CD8-positive, alpha-beta memory T cell (primary cell): ENCODE results near the gene AGL. TPM values are rescaled to one million over a fixed set of nuclear protein-coding genes. Genes with fewer than 3 reads are reported as not detected.

Source experiments
- CTCF ChIA-PET: fragments of 350-600 bp; sonication (Branson Sonifier 250); formaldehyde crosslinking; loops from one replicate; lab custom pipeline; 2021; ENCODE audit warnings: antibody characterized with exemption; lab: Charles Lee
- POLR2A ChIA-PET: fragments of 350-600 bp; sonication (Branson Sonifier 250); formaldehyde crosslinking; loops from one replicate; lab custom pipeline; 2021; ENCODE audit warnings: antibody characterized with exemption; lab: Charles Lee
- DNase-seq, 5 donors: peaks; one replicate each; pipeline versions ENCODE4 v3.0.0 to v3.0.0-alpha.2; 2020 to 2022; ENCODE audit warnings: mixed read lengths in 1 of 5
- H3K27ac ChIP-seq: one replicate; pipeline ENCODE4 v1.7.0; 2013; ENCODE audit warnings: low read depth, mild to moderate bottlenecking, low read length, moderate library complexity
- H3K27me3 ChIP-seq: 2 replicates; pipeline ENCODE4 v1.7.0; 2013; ENCODE audit warnings: low read length, mild to moderate bottlenecking; ENCODE audit not compliant: insufficient read depth, poor library complexity, severe bottlenecking
- H3K36me3 ChIP-seq: 2 replicates; pipeline ENCODE4 v1.7.0; 2013; ENCODE audit warnings: mild to moderate bottlenecking, low read length, moderate library complexity; ENCODE audit not compliant: insufficient read depth
- H3K4me1 ChIP-seq: 2 replicates; pipeline ENCODE4 v1.7.0; 2013; ENCODE audit warnings: mild to moderate bottlenecking, low read length, moderate library complexity; ENCODE audit not compliant: insufficient read depth
- H3K4me3 ChIP-seq: 2 replicates; pipeline ENCODE4 v1.7.0; 2013; ENCODE audit warnings: mild to moderate bottlenecking, low read length
- H3K9me3 ChIP-seq: 2 replicates; pipeline ENCODE4 v1.7.0; 2013; ENCODE audit warnings: mild to moderate bottlenecking, low read length
- H3K27ac Mint-ChIP-seq, 8 donors: one replicate each; pipeline ENCODE4 v1.8.0; 2020 to 2021; ENCODE audit warnings: mixed read lengths in 8 of 8, mild to moderate bottlenecking in 6 of 8, inconsistent platforms in 3 of 8, moderate library complexity in 3 of 8
- H3K27me3 Mint-ChIP-seq, 2 donors: one replicate each; pipeline ENCODE4 v1.8.0; 2020 to 2021; ENCODE audit warnings: mixed read lengths in 2 of 2, mild to moderate bottlenecking in 1 of 2, moderate library complexity in 1 of 2
- H3K36me3 Mint-ChIP-seq, 3 donors: one replicate each; pipeline ENCODE4 v1.8.0; 2020 to 2021; ENCODE audit warnings: mixed read lengths in 3 of 3, inconsistent platforms in 1 of 3, mild to moderate bottlenecking in 1 of 3
- H3K4me1 Mint-ChIP-seq, 3 donors: one replicate each; pipeline ENCODE4 v1.8.0; 2020 to 2021; ENCODE audit warnings: mixed read lengths in 3 of 3, inconsistent platforms in 1 of 3, mild to moderate bottlenecking in 1 of 3
- H3K4me3 Mint-ChIP-seq, 7 donors: one replicate each; pipeline ENCODE4 v1.8.0; 2020 to 2021; ENCODE audit warnings: mixed read lengths in 7 of 7, mild to moderate bottlenecking in 6 of 7, moderate library complexity in 4 of 7, inconsistent platforms in 2 of 7
- H3K9me3 Mint-ChIP-seq, 5 donors: one replicate each; pipeline ENCODE4 v1.8.0; 2020 to 2022; ENCODE audit warnings: mixed read lengths in 5 of 5, mild to moderate bottlenecking in 3 of 5, moderate library complexity in 2 of 5, inconsistent platforms in 1 of 5
- polyA plus RNA-seq: library from polyadenylated mRNA; unstranded; fragments of 300-500 nt; fragmentation: Illumina TruSeq; gene quantifications from one replicate; pipeline ENCODE4 v1.2.3, GENCODE V29; 2021
- total RNA-seq, 2 experiments: library from RNA; stranded (reverse); gene quantifications; one replicate each; pipeline ENCODE4 v1.2.3, GENCODE V29; 2021

AGL gene
- total and polyA plus RNA-seq, 3 experiments from 2014 or later, result 8.0 to 16.4 (median 16.4) TPM

DNA sequence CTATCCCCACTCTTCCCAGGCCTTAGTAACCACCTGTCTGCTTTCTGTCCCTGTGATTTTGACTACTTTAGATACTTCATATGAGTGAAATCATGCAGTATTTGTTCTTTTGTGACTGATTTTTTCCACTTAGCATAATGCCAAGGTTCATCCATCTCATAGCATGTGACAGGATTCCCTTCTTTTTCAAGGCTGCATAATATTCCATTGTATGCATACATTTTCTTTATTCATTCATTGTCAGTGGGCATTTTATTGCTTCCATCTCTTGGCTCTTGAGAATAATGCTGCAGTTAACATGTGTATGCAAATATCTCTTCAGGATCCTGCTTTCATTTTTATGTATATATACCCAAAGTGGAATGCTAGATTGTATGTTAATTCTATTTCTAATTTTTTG lies 56.4 kb downstream of the AGL start:
- no peaks in the 10 kb centered on the region for H3K4me1 ChIP-seq
- CTCF ChIA-PET, result no interaction called here
- no peaks in the 10 kb centered on the region for H3K36me3 ChIP-seq
- H3K27ac ChIP-seq, result no peak overlapping the region
- H3K27me3 ChIP-seq, result no peaks in the 10 kb centered on the region
- POLR2A ChIA-PET, result no interaction called here
- Mint-ChIP-seq H3K9me3 (peaks cover 0 to 15% (median 9%) of the 10 kb centered on the region in 5 donors), H3K27me3 (no peaks in the 10 kb centered on the region), H3K36me3 (peaks cover 33 to 74% (median 50%) of the 10 kb centered on the region in 3 donors), H3K27ac (no peak overlapping the region), H3K4me3 (no peak overlapping the region), H3K4me1 (no peaks in the 10 kb centered on the region)
- DNase-seq, result no peak
- no peaks in the 10 kb centered on the region for H3K9me3 ChIP-seq
- no peak overlapping the region for H3K4me3 ChIP-seq

DNA sequence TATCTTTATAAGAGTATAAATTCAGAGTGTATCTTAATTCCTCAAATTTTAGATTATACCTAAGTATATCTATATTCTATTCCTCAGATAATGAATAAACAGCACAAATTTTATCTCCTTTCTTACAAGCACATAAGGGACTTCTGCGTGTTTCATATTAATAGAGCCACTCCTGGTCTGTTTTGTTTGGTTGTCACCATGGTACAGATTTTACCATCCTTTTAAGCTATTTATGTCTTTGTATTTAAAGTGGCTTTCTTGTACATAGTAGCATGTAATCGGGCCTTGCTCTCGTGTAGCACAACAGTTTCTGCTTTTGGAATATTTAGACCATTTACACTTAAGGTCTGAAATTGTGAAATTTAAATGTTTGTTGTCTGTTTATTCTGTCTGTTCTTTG lies 67.1 kb downstream of the AGL start:
- no peaks in the 10 kb centered on the region for H3K4me1 Mint-ChIP-seq
- Histone ChIP-seq H3K9me3 (no peaks in the 10 kb centered on the region), H3K4me1 (no peaks in the 10 kb centered on the region), H3K27ac (no peak overlapping the region), H3K4me3 (no peak overlapping the region), H3K27me3 (no peaks in the 10 kb centered on the region), H3K36me3 (peaks cover 6% of the 10 kb centered on the region)
- no peaks in the 10 kb centered on the region for H3K27me3 Mint-ChIP-seq
- CTCF ChIA-PET, result no interaction called here
- H3K9me3 Mint-ChIP-seq, result no peaks in the 10 kb centered on the region
- POLR2A ChIA-PET, result no interaction called here
- no peak overlapping the region for H3K4me3 Mint-ChIP-seq
- H3K27ac Mint-ChIP-seq, result no peak overlapping the region
- peaks cover 0 to 67% (median 23%) of the 10 kb centered on the region in 3 donors for H3K36me3 Mint-ChIP-seq
- no peak for DNase-seq

DNA sequence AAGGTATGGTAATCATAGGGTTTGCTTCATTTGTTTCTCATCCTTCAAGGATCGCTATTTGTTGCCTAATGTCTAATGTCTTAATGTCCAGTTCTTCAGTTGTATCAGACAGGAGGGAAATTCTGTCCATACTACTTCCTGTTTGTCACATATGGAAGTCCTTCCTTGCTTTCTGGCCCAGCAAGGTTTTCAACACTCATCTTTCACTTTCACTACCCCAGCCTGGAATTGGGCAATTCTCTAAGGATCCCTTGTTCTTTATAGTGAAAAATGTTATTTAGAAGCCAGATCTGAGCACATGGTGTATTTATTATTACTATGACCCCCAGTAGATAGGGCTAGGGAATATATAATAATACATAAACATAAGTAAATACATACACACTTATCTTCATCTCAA lies 69.1 kb downstream of the AGL start:
- Histone ChIP-seq H3K9me3 (no peaks in the 10 kb centered on the region), H3K4me3 (no peak overlapping the region), H3K27me3 (no peaks in the 10 kb centered on the region), H3K36me3 (peaks cover under 1% of the 10 kb centered on the region), H3K4me1 (no peaks in the 10 kb centered on the region), H3K27ac (no peak overlapping the region)
- Mint-ChIP-seq H3K27ac (peak overlapping the region in 3 of 8 donors; percentile 4 to 41 (median 14)), H3K36me3 (peaks cover 0 to 60% (median 27%) of the 10 kb centered on the region in 3 donors), H3K27me3 (no peaks in the 10 kb centered on the region), H3K4me3 (no peak overlapping the region), H3K4me1 (no peaks in the 10 kb centered on the region), H3K9me3 (no peaks in the 10 kb centered on the region)
- DNase-seq, result no peak
- ChIA-PET POLR2A (interaction anchor here (0.5 kb wide), 1 partner anchor 104 kb away, joined by 3 read pairs; no protein-coding TSS in a partner anchor), CTCF (no interaction called here)

DNA sequence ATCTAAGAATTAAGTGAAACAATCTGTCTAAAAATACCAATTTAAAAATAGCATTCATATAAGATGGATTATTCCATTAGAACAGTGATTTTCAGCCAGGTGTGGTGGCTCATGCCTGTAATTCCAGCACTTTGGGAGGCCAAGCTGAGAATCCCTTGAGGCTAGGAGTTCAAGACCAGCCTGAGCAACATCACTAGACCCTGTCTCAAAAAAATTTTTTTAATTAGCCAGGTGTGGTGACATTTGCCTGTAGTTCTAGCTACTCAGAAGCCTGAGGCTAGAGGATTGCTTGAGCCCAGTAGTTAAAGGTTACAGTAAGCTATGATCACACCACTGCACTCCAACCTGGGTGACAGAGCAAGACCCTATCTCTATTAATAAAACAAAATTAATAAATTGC lies 84.6 kb downstream of the AGL start:
- no peak overlapping the region for H3K4me3 Mint-ChIP-seq
- CTCF ChIA-PET, result no interaction called here
- H3K27ac Mint-ChIP-seq, result no peak overlapping the region

DNA sequence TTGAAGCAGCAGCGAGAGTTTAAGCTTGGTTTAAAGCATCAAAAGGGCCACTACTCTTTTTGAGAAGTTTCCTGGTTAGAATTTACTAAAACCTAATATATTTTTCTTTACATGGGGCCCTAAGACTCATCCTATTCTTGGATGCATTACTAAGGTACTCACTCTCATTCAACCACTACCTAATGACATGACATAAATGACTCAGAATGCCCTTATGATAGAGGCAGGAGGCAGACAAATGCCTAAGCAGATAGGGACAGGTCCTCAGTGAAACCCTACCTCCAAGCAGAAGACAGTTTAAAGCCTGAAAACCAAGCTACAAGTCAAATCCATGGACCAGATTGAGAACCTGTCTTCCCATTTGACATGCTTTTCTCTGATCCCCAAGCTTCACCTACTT lies 85.4 kb downstream of the AGL start:
- Mint-ChIP-seq H3K4me1 (no peaks in the 10 kb centered on the region), H3K4me3 (no peak overlapping the region), H3K9me3 (no peaks in the 10 kb centered on the region), H3K27me3 (peaks cover 2 to 20% of the 10 kb centered on the region in 2 donors), H3K27ac (no peak overlapping the region), H3K36me3 (no peaks in the 10 kb centered on the region)
- H3K27me3 ChIP-seq, result no peaks in the 10 kb centered on the region
- H3K4me3 ChIP-seq, result no peak overlapping the region
- DNase-seq, result no peak
- ChIA-PET POLR2A (no interaction called here), CTCF (no interaction called here)
- no peak overlapping the region for H3K27ac ChIP-seq
- H3K9me3 ChIP-seq, result no peaks in the 10 kb centered on the region
- H3K36me3 ChIP-seq, result no peaks in the 10 kb centered on the region
- no peaks in the 10 kb centered on the region for H3K4me1 ChIP-seq

More for the DNA sequence above, 84.6 kb downstream of the AGL start:
- no peak overlapping the region for H3K27ac ChIP-seq
- H3K4me1 Mint-ChIP-seq, result no peaks in the 10 kb centered on the region
- POLR2A ChIA-PET, result no interaction called here
- no peak for DNase-seq
- no peaks in the 10 kb centered on the region for H3K36me3 ChIP-seq
- no peaks in the 10 kb centered on the region for H3K4me1 ChIP-seq
- H3K36me3 Mint-ChIP-seq, result no peaks in the 10 kb centered on the region
- H3K4me3 ChIP-seq, result no peak overlapping the region
- peaks cover 2 to 22% of the 10 kb centered on the region in 2 donors for H3K27me3 Mint-ChIP-seq
- H3K9me3 ChIP-seq, result no peaks in the 10 kb centered on the region
- H3K27me3 ChIP-seq, result no peaks in the 10 kb centered on the region
- no peaks in the 10 kb centered on the region for H3K9me3 Mint-ChIP-seq

DNA sequence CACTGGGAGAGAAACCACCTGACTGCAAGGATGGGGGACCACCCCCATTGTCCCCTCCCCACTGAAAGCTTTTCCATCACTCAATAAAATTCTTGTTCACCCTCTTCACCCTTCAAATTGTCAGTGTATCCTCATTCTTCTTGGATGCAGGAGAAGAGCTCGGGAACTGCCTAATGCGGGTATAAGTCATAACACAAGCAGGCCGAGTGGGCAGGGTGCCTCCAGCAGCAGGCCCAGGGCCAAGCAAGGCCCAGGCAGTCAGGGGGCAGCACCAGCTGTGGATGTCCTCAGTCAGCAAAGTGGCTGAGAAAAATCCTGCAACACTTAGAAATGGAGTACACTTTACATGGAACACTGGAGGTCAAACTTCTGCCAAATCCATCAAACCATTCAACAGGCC lies 85.9 kb downstream of the AGL start:
- Mint-ChIP-seq H3K27ac (no peak overlapping the region), H3K27me3 (peaks cover 0 to 20% of the 10 kb centered on the region in 2 donors), H3K36me3 (no peaks in the 10 kb centered on the region), H3K4me1 (no peaks in the 10 kb centered on the region), H3K9me3 (no peaks in the 10 kb centered on the region), H3K4me3 (no peak overlapping the region)
- no peaks in the 10 kb centered on the region for H3K4me1 ChIP-seq
- H3K27me3 ChIP-seq, result no peaks in the 10 kb centered on the region
- ChIA-PET POLR2A (interaction anchor here (0.7 kb wide), 1 partner anchor 300 kb away, joined by 7 read pairs; no protein-coding TSS in a partner anchor), CTCF (no interaction called here)
- H3K27ac ChIP-seq, result no peak overlapping the region
- DNase-seq, result no peak
- H3K4me3 ChIP-seq, result no peak overlapping the region
- H3K36me3 ChIP-seq, result no peaks in the 10 kb centered on the region
- H3K9me3 ChIP-seq, result no peaks in the 10 kb centered on the region

DNA sequence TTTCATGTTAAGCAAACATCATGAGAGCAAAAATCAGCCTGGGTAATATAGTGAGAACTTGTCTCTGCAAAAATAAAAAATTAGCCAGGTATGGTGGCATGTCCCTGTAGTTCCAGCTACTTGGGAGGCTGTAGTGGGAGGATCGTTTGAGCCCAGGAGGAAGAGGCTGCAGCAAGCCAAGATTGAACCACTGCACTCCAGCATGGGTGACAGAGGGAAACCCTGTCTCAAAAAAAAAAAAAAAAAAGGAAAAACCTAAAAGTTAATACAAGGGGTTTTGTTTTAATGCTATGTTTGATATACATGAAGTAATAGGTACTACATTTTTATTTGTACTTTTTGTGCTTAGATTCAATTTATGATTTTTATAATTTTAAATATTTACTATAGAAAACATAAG lies 92.6 kb downstream of the AGL start:
- ChIA-PET POLR2A (no interaction called here), CTCF (no interaction called here)
- no peak for DNase-seq
- H3K4me3 Mint-ChIP-seq, result no peak overlapping the region
- no peaks in the 10 kb centered on the region for H3K27me3 ChIP-seq
- H3K36me3 Mint-ChIP-seq, result no peaks in the 10 kb centered on the region
- no peaks in the 10 kb centered on the region for H3K36me3 ChIP-seq
- H3K4me1 Mint-ChIP-seq, result no peaks in the 10 kb centered on the region
- no peaks in the 10 kb centered on the region for H3K4me1 ChIP-seq
- no peak overlapping the region for H3K4me3 ChIP-seq
- H3K9me3 ChIP-seq, result no peaks in the 10 kb centered on the region
- no peak overlapping the region for H3K27ac Mint-ChIP-seq
- no peaks in the 10 kb centered on the region for H3K9me3 Mint-ChIP-seq
- no peak overlapping the region for H3K27ac ChIP-seq
- peaks cover 0 to 7% of the 10 kb centered on the region in 2 donors for H3K27me3 Mint-ChIP-seq

DNA sequence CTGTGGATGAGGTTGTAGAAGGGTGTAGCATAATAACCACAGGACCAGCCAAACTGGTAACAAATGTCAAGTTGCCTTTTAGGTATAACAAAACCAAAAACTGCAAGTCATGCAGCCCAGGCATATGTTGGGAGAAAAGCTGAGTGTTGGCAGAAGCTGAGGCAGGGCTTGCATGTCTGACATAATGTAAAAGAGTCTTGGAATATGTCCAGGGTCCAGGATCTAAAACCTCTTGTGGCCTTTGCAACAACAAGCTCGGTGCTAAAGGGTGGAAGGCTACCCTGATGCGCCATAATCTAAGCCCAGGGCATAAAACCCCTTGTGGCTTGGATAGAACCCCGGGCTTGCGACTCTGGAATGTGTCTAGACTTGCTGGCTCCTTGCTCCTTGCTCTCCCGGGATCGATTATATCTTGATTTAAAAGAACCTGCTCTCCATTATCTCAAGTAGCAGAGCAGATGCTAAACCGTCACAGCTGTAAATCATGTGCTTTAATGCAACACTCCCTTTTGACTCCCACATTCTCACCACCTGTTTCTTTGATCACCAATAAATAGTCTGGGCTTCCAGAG lies 93.1 kb downstream of the AGL start:
- Mint-ChIP-seq H3K27me3 (peaks cover 0 to 7% of the 10 kb centered on the region in 2 donors), H3K36me3 (no peaks in the 10 kb centered on the region), H3K4me1 (no peaks in the 10 kb centered on the region), H3K9me3 (no peaks in the 10 kb centered on the region), H3K27ac (no peak overlapping the region), H3K4me3 (no peak overlapping the region)
- H3K27me3 ChIP-seq, result no peaks in the 10 kb centered on the region
- ChIA-PET POLR2A (no interaction called here), CTCF (no interaction called here)
- H3K9me3 ChIP-seq, result no peaks in the 10 kb centered on the region
- no peak overlapping the region for H3K27ac ChIP-seq
- no peak for DNase-seq
- H3K4me3 ChIP-seq, result no peak overlapping the region
- no peaks in the 10 kb centered on the region for H3K4me1 ChIP-seq
- H3K36me3 ChIP-seq, result no peaks in the 10 kb centered on the region
